GM18505 (cell line): ENCODE results near the gene SPATA13.
A peak's percentile ranks its signal among the peaks of the same experiment; 100 is the strongest.
"Not testable (repeated sequence)": the region's sequence is repeated elsewhere in the genome, so short reads cannot be mapped to it uniquely, and the experiment has no call there.

ENCODE experiments used
- ATAC-seq: cut with Tn5 transposase; IDR thresholded peaks from one replicate; pipeline ENCODE4 v1.9.1; 2021; ENCODE audit not compliant: unreplicated experiment
- POLR2A ChIP-seq: IDR thresholded peaks from 4 replicates; pipeline ENCODE4 v1.6.1; 2011; ENCODE audit warnings: borderline replicate concordance; ENCODE audit not compliant: insufficient read depth, insufficient read length; ENCODE audit errors: extremely low read depth

SPATA13 gene

DNA sequence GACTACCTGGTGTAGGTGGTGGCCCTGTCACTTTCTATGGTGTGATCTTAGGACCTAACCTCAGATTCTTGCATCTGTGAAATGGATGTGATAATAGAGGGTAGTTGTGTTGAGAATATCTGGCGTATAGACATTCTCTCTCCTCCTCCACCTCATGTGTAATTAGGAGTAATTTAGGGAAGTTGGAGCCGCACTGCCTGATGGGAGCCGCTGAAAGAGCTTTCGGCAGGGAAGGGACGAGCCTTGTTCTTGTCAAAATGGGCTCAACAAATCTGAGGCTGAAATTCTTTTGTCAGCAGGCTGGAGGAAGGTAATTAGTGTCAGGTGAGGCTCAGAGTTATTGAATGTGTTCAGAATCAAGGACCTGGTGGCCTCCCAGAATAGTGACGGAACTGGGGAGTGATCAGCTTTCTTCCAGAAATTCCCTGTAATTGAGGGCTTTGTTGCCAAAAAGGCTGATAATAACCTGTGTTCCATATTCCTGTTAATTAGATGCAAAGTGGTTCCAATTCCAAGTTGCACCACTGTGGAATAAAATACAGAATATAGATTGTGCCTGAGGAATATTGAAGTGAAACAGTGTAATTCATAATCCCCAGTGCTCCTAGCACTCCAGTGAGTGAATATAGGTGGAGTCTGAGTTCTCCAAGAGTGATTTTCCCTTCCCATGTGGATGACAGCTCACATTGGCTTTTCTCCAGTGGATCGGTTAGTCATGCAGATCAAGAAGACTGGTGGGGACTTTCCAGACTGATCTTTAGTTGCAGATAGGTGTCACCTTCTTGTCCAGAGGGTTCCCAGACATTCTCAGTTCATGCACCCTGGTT is 47.5 kb downstream of the SPATA13 start:
- no peak for TF ChIP-seq POLR2A
- no peak for ATAC-seq

DNA sequence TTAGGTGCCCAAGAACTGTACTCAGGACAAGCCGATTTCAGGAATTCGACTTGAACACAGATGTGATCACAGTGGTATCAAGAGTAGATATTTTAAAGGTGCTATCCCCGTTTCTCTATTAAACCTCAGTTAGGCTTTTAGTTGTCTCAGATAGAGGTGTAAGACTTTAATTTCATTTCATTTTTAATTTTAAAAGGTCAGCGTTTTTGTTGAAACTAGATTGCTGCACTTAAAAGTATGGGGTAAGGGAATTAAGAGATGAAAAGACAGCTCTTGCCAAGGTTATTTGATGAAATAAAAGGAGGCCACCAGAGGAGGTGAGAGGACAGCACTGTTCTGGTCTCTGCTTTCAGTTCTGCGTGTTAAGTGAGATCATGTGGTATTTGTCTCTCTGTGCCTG is 48.6 kb downstream of the SPATA13 start:
- TF ChIP-seq POLR2A: no peak
- ATAC-seq: no peak

DNA sequence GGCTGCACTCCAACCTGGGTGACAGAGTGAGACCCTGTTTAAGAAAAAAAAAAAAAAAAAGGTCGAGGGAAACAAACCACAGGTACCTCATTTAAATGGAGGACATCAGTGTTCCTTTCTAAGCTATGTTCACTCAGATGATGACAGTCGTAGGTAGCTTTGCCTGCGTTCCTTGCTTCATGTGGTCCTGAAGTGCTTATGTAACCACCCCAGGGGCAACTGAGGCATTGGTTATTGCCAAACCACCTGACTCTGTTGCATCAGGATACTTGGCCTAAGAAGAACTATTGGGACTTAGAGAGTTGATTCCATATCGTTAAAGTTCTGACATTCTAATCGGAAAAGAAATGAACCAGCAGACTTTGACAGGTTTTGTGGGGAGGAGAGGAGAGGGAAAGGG is 51.7 kb downstream of the SPATA13 start:
- ATAC-seq: no peak
- no peak for TF ChIP-seq POLR2A

DNA sequence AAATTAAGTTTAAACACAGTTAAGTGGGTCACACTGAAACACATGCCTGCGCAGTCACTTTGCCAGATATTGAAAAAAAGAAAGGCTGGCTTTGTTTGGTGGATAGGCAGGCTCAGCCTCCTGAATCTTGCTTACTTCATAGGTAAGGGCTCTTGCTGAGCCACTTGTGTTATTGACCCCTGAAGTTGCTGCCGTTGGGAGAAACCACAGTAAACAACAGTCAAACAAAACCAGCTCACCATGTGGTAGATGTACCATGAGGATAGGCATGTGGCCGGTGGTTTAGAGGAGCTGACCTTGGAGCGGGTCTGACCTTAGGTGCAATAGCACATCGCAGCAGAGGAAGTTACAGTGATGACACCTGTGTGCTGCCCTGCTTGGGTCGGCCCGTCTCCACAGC is 52.2 kb downstream of the SPATA13 start:
- ATAC-seq: no peak
- TF ChIP-seq POLR2A: no peak

DNA sequence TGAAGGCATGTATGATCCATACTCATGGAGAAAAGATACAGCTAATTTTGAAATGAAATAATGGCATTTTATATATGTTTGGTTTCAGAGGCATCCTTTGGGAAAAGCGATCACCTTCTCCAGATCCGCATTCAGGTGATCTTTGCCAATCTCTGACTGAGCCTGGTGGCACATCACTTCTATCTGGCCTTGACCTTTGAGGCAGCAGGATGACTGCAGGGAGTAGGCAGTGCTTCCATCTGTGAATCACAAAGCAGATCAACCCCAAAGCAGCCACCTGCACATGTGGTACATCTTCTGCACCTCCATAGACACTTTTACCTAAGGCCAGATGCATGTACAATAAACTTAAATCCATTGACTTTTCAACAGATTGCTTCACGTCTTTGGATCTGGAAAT is 53.4 kb downstream of the SPATA13 start:
- no peak for TF ChIP-seq POLR2A
- no peak for ATAC-seq

DNA sequence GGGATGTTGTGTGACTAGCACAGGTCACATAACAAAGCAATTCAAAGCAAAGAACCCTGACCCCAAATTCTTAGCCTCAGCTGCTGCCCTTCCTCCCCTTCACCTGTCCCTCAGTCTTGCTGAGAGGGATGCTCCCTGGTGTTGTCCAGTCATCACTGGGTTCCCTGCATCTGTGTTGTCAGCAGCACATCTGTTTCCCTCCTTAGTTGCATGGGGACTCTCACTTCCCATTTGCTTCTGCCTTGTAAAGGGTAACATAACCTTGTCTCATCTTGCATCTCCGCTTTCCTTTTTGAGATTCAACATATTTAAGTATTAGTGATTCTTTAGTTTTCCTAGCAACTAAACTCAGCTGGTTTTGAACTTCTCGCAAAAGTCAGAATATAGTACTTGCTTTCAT is 54.0 kb downstream of the SPATA13 start:
- TF ChIP-seq POLR2A: no peak
- ATAC-seq: no peak

DNA sequence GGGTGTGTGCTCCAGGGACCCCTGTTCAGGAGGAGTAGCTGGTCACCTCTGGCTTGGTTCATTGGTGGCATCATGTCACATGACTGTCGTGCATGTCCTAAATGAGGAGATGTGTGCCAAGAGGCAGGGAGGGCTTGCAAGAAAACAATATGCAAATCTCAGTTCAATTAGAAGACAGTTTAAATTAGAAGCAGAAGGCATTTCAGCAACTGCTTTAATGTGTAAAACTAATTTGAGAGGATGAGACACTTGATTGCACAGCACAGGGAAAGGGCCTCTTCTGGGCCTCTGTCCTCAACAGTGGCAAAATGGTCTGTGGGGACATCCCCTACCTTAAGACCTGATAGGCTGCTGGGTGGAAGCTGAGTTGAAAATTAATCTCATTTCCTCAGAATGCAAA is 54.6 kb downstream of the SPATA13 start:
- TF ChIP-seq POLR2A: no peak

DNA sequence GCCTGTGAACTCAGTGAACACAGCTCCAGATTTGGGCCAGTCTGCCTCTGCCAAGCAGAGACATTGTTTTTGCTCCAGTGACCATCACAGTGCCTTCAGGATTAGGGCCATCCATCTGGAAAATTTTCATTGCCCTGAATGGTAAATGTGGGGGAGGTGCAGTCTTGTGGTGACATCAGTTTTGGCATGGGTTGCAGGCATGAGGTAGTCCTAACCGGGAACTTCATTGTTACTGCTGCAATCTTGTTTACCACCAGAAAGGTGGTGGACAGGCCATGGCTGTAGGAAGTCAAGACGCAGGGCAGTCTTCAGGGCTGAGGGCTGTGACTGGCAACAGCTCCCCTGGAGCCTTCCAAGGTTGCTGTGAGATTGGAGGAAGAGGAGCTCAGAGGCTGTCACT is 55.2 kb downstream of the SPATA13 start:
- no peak for TF ChIP-seq POLR2A
- ATAC-seq: no peak

More for the DNA sequence above, 54.6 kb downstream of the SPATA13 start:
- ATAC-seq: peak; percentile 46

DNA sequence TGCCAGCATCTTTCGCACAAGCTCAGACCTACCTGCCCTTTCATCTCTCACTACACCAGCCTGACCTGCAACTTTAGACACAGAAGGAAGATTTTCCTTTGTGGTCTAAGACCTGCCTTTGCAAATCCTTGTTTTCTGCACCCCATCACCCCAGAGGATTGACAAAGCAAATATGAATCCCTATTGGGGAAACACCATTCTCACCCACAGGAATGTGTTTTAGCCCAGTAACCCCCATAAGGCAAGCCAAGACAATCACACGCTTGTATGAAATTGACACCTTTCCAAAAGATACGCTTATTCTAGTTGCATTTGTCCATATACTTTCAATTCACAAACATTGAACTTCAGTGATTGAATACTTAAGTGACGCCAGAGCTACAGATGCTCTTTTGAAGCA is 55.7 kb downstream of the SPATA13 start:
- no peak for ATAC-seq
- TF ChIP-seq POLR2A: no peak

DNA sequence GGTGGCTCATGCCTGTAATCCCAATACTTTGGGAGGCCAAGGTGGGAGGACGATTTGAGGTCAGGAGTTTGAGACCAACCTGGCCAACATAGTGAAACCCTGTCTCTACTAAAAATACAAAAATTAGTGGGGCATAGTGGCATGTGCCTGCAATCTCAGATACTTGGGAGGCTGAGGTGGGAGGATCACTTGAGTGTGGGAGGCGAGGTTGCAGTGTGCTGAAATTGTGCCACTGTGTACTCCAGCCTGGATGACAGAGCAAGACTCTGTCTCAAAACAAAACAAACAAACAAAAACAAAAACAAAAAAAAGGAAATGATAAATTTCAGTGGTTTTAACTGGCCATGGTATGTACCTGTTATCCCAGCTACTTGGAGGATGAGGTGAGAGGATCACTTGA is 56.3 kb downstream of the SPATA13 start:
- ATAC-seq: not testable (repeated sequence)

DNA sequence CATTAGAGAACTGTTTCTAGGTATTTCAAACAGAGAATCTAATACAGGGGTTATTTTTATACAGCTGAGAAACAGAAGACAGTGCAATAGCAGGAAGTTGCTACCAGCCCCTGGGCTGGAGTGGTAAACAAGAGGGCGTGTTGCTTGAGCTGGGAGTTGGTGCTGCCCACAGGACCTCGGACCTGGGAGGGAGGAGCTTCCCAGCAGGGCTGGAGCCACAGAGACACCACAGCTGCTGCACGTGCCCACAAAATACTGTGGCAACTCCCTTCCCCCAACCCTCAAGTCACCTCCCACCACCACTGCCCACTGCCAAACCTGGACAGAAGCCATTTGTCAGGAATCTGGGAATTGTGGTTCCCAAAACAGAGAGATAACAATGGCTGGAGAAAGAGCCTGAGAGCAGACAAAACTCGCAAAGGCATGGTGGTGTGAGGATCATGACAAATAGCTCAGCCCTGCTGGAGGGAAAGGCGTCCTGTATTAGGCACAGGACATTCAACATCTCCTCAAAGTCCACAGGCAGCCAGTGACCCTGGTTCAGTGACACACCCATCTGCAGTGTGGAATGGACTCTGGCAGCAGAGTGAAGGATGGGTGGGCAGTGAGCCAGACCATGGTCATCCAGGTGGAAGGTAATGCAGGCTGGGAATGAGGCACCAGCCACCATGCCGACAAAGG is 57.2 kb downstream of the SPATA13 start:
- TF ChIP-seq POLR2A: no peak
- ATAC-seq: no peak

DNA sequence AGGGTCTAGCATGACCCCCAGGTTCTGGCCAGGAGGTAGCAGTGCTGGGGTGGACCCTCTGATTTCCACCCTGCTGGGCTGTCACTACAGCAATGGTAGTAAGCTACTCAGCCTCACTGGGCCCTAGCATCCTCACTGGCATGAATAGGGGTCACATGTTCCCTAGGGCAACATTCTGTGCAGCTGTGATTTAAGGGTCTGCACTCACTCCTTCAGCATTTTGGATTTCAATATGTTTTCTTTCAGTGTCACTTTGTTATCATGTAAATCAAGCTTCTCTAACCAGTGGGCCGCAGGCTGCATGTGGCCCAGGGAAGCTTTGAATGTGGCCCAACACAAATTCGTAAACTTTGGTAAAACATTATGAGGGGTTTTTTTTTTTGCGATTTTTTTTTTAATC is 57.8 kb downstream of the SPATA13 start:
- no peak for ATAC-seq
- TF ChIP-seq POLR2A: no peak

DNA sequence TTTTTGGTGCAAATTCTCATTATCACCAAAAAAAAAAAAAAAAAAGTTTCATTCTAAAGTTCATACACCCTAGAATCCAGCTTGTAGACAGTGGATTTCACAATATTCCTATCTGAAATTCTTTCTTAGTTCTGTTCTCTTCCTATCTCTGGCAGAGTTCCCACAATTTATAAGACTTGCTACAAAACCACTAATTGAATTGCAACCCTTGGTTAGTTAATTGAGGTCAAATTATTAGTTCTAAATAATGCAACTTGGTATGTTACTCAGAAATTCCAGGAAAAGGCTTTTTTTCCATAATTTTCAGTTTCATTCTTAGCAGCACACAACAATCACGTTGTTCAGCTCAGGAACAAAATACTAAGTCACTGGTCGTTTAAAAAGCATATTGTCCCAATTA is 58.5 kb downstream of the SPATA13 start:
- no peak for TF ChIP-seq POLR2A
- ATAC-seq: no peak

DNA sequence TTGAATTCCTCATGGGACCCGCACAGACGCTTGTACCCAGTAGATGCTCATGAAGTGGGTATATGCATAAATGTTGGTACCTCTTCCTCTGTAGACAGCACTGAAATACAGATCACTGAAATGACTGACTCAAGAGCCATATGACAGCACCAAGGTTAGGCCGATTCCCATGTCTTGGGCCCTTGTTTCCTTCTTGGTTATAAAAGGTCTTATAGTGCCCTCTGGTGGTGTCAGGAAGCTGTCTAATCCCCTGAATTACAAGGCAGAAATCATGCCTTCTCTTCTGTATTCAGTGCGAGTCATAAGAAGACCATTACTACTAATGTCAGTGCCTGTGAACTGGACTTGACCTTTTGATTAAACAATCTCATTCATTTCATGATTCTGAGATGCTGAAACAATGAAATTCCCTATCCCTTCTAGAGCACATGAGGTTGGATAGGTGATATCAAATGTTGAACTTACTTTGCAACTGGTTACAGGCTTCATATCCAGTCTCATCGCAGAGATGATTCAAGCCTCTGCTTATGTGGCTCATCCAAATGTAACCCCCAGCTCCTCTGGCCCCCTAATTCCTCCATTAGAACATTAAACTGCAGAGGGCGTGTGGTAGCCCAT is 59.7 kb downstream of the SPATA13 start:
- no peak for ATAC-seq
- no peak for TF ChIP-seq POLR2A
